GM18520 (cell line): Measurements from ENCODE around the gene RTBDN.
"Not testable (repeated sequence)": the region's sequence is repeated elsewhere in the genome, so short reads cannot be mapped to it uniquely, and the experiment has no call there.

ENCODE experiments used
- ATAC-seq: cut with Tn5 transposase; IDR thresholded peaks from one replicate; pipeline ENCODE4 v1.9.1; 2021; ENCODE audit not compliant: unreplicated experiment

The RTBDN gene

DNA sequence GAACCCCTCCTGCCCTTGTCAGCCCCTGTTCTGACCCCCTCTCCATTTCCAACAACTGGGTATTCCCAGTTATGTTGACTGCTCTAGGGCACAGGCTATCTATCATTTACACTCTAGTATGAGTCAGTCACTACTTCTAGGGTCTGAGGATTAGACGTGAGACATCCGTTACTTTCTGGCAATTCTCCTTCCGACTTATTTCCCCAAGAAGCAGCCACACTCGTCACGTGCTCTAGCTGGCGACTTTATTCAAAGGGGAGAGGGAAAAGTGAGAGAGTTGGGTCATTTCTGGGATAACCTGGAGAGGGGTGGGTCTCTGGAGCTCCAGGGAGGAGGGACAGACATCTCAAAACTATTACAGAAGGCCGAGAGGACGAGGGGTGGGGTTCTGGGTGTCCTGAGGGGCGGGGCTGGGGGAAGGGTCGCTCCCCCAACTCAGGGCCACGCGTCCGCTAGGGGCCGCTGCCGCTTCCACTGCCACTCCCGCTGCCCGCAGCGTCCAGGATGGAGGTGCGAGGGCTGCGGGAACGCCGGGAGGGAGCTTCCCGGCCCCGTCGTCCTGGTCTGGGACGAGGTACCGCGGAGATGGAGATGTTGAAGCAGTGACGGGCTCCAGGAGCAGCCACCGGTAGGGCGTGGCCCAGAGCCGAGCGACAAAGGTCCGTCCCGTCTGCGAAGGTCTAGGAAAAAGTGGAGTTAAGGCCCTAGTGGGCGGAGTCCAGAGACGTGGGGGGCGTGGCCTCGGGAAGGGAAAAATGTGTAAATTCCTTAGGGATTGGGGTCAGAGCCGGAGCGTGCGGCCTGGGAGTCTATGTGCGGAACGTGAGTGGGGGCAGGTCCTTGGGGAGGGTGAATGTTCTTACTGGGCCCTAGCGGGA lies 8.9 kb downstream of the RTBDN start:
- no peak for ATAC-seq

DNA sequence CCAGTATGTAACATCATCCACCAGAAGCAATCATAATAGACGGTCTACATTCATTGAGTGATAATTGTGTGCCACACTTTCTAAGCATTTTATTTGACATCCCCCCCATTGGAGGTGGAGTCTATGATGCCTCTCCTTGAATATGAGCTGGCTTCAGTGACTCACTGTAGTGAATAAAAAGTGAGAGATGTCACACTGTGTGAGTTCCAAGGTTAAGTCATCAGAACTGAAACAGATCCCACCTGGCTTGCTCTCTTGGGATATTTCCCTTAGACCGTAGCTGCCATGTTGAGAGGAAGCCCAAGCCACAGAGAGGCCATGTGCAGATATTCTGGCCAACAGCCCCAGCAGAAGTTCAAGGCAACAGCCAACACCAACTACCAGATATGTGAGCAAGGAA lies 12.6 kb downstream of the RTBDN start:
- no peak for ATAC-seq

- not testable (repeated sequence) for ATAC-seq
These were observed 16.6 kb downstream of the RTBDN start for GRCh38 chr19:12817810-12818209.

- ATAC-seq, result not testable (repeated sequence)
These were observed 17.2 kb downstream of the RTBDN start for GRCh38 chr19:12817188-12817587.

GRCh38 chr19:12815088-12815487 lies 19.3 kb downstream of the RTBDN start:
- ATAC-seq, result no peak

- ATAC-seq, result peak; percentile 78
These were observed 27.9 kb downstream of the RTBDN start, which contains the start of gene RNASEH2A for GRCh38 chr19:12806242-12807081. Gene RNASEH2A, plus strand, starts transcription at chr19:12806584. Its CDS starts 90 bp downstream, at chr19:12806674.

DNA sequence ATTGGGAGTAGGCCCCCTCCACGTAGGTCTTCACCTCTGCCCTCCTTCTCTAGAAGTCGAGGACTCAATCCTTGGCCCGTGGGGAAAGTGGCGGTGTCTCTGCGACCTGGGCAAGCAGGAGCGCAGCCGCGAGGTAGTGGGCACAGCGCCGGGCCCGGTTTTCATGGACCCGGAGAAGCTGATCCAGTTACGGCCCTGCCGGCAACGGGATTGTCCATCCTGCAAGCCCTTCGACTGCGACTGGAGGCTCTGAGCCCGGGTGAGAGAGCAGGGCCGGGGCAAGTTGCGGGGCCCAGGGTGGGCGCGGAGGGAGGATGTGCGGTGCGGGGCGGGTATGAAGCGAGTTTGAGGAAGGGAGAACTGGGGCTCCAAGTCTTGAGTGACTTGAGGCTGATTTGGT lies 30.3 kb downstream of the RTBDN start:
- no peak for ATAC-seq

GRCh38 chr19:12802267-12803106 lies 31.9 kb downstream of the RTBDN start:
- no peak for ATAC-seq

DNA sequence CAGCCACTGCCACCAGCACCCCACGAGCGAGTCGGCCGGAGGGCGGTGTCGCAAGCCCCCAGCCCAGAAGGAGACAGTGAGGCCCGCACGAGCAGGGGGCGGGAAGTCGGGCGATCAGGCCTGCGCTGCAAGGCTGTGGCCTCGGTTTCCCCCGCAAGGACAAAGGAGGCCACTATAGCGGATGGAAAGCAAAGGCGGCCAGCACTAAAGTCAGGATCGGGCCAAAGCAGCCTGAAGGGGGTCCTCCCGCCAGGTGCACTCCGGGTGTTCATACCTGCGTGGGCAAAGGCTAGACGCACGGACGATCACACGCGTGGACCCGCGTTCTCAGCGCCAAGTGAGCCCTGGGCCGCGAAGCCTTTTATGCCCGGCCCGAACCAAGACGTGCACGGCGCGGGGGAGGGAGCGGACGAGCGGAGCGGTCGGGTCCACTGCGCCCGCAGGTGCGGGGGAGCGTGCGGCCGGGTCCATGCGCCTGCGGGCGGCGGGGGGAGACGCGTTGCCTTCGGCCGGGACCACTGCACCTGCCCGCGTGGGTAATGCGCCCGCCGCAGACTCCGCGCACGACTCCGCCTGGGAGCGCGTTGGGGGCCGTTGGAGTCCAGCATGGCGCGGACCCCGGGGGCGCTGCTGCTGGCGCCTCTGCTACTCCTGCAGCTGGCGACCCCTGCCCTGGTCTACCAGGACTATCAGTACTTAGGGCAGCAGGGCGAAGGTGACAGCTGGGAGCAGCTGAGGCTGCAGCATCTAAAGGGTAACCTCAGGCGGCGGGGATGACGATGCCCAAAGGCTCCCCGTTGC lies 32.7 kb downstream of the RTBDN start, which contains the start of the genes PRDX2 and THSD8:
Gene PRDX2 (minus strand): TSS at position 335 of the 801 bp plus-strand sequence. CDS start 539 bp downstream, outside the sequence.
Gene THSD8 (plus strand): TSS at position 604 of the 801 bp plus-strand sequence. CDS start 3 bp downstream, at position 607.
- ATAC-seq, result no peak

- no peak for ATAC-seq
These were observed 33.4 kb downstream of the RTBDN start for GRCh38 chr19:12800923-12801465.

DNA sequence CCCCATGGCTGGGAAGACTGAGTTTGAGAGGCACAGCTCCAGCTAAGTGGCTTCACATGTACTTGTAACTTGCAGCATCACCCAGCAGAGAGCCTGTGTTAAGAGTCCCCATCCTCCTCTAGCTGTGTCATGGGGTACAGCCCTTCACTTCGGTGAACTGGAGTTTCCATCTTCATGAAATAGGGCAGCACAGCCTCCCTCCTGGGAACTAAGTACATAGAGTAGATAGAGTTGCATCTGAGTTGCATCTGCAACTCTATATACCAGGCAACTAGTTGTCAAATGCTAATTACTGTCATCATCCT lies 34.0 kb downstream of the RTBDN start:
- no peak for ATAC-seq

DNA sequence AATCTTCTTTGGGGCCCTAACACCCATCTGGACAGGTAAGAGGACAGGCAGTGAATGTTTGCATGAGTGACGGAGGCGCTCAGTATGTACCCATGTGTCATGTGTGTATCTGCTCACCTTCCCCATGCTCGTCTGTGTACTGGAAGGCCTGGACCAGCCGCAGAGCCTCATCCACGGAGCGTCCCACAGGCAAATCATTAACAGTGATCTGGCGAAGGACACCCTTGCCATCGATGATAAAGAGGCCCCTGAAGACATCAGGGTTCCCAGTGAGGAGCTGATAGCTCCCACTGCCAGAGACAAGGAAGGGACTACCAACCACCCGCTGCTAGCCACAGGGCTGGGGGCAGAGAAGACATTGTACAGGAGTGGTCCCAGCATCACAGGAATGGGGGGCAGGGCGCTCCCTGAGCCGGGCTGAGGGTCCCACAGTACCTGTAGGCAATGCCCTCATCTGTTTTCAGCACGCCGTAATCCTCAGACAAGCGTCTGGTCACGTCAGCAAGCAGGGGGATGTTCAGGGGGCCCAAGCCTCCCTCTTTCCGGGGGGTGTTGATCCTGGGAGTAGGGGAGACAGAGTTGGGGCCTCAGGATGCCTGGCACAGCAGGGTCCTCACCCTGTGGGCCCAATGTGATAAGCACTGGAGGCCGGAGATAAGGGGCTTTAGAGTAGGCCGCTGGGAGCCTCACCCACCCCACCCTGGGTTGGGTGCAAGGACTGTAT lies 34.5 kb downstream of the RTBDN start:
- ATAC-seq, result no peak

DNA sequence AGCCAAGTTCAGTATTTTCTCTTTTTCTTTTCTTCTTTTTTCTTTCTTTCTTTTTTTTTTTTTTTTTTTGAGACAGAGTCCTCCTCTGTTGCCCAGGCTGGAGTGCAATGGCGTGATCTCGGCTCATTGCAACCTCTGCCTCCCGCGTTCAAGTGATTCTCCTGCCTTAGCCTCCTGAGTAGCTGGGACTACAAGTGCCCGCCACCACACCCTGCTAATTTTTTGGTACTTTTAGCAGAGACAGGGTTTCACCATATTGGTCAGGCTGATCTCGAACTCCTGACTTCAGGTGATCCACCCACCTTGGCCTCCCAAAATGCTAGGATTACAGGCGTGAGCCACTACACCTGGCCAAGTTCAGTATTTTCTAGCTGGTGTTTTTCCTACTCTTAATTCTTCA lies 36.8 kb downstream of the RTBDN start:
- not testable (repeated sequence) for ATAC-seq

GRCh38 chr19:12797141-12797587 lies 37.2 kb downstream of the RTBDN start:
- no peak for ATAC-seq

DNA sequence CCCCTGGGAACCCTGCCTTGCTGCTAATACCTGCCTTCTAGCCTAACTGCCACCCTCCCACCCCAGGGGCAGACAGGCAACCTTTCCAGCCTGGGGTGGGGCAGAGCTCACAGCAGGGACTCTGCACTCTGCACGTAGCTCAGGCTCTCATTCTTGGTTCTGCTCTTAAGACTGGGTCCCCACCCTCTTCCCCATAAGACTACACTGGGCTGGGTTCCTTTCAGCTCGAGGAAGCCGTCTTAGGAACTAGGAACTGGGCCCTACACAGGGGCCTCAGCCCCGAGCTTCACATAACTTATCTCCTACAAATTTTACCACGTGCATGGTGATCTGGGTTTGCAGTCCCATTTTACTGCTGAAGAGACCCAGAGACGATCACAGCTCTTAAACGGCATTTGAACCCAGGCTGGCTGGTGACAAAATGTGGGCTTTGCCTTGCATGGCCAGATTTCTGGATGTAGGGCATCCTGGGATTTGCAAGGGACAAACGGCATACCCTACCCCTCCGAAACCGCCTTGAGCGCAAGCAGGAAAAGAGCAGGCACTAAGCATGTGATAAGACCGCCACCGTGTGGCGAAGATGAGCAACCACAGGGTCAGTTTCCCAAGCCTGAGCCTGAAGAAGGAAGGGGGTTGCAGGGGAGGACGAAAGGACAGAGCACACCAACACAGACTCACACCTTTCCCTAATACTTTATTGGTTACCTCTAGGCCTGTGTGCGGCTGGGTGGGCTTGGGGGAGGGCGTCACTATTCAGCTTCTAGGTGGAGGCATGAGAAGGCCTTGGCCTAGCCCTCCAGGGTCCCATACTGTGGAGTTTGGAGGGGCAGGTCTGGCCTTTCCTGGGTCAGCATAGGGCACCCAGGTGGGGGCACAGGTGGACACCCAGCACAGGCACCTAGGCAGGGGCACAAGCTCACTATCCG lies 38.0 kb downstream of the RTBDN start:
- no peak for ATAC-seq

- ATAC-seq, result no peak
These were observed 39.4 kb downstream of the RTBDN start for GRCh38 chr19:12794971-12795381.

DNA sequence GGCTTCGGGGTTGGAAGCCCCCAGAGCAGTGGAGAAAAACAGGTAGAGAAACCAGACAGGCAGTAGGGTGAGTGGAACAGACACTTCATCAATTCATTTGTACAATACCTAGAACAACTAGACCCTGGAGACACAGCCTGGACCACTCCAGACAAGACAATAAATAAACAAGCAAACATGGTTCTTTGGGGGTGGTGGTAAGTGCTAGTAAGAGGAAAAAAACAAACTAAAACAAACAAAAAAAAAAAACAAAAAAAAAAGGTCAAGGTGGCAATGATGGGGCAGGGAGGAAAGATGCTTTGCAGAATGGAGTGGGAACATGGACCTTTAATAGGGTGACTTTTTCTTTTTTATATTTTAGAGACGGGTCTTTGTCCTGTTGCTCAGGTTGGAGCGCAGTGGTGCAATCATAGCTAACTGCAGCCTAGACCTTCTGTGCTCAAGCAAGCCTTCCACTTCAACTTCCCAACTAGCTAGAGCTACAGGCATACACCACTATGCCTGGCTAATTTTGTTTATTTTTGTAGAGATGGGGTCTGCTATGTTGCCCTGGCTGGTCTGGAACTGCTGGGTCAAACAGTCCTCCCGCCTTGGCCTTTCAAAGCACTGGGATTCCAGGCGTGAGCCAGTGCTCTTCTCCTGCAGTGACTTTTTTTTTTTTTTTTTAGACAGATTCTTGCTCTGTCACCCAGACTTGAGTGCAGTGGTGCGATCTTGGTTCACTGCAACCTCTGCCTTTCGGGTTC lies 40.0 kb downstream of the RTBDN start:
- no peak for ATAC-seq
